Smooth muscle cell of bladder (primary cell): ENCODE results near the gene BFSP2. TPM values are rescaled to one million over a fixed set of nuclear protein-coding genes. Genes with fewer than 3 reads are reported as not detected.

ENCODE experiments used
- total RNA-seq: library from RNA; depleted of rRNA; stranded (reverse); fragments of >200 nt; gene quantifications from 2 replicates; pipeline ENCODE4 v1.2.3, GENCODE V29; 2014

BFSP2 gene
- total RNA-seq, result not detected in 2 replicates

GRCh38 chr3:133400006-133400515, at the start of gene BFSP2:
BFSP2 (plus strand) TSS chr3:133400056; CDS start chr3:133400084, 28 bp downstream.

Other genes starting within 250 kb of the BFSP2 start
- gene CDV3, start 173.6 kb downstream of the BFSP2 start, total RNA-seq, result 131 and 153 TPM in 2 replicates